CD14-positive monocyte (primary cell): Measurements from ENCODE around the gene FBXW11. TPM values are rescaled to one million over a fixed set of nuclear protein-coding genes. Genes with fewer than 3 reads are reported as not detected.

Experiments used
- DNase-seq, 3 donors: peaks; one replicate each; pipeline ENCODE4 v3.0.0-alpha.2; 2011 to 2022
- H2AFZ ChIP-seq: 2 replicates; pipeline ENCODE4 v1.6.0; 2012; ENCODE audit warnings: mild to moderate bottlenecking, low read depth, low read length, inconsistent platforms; ENCODE audit not compliant: insufficient read depth, poor library complexity, severe bottlenecking
- H3K27ac ChIP-seq, 2 donors: 1 replicate in 1 of 2; 2 replicates in 1 of 2; pipeline ENCODE4 v1.5.1; 2012 to 2013; ENCODE audit warnings: low read length in 2 of 2, control low read depth in 1 of 2, inconsistent platforms in 1 of 2, low read depth in 1 of 2, mild to moderate bottlenecking in 1 of 2
- H3K27me3 ChIP-seq, 2 donors: one replicate each; pipeline versions ENCODE4 v1.6.0 to v1.6.1; 2011 to 2013; ENCODE audit warnings: low read length in 2 of 2; ENCODE audit not compliant: control insufficient read depth in 2 of 2, insufficient read depth in 2 of 2
- H3K36me3 ChIP-seq, 2 donors: replicated peaks in 1 of 2; 1 replicate in 1 of 2; 2 replicates in 1 of 2; pipeline versions ENCODE4 v1.5.1 to v1.6.1; 2012 to 2013; ENCODE audit warnings: low read length in 2 of 2, control low read depth in 1 of 2, inconsistent platforms in 1 of 2, mild to moderate bottlenecking in 1 of 2; ENCODE audit not compliant: insufficient read depth in 2 of 2, control insufficient read depth in 1 of 2
- H3K4me1 ChIP-seq, 2 donors: 1 replicate in 1 of 2; 2 replicates in 1 of 2; pipeline versions ENCODE4 v1.5.1 to v1.6.1; 2012 to 2013; ENCODE audit warnings: low read length in 2 of 2, control low read depth in 1 of 2, inconsistent platforms in 1 of 2, mild to moderate bottlenecking in 1 of 2, moderate library complexity in 1 of 2; ENCODE audit not compliant: insufficient read depth in 2 of 2, control insufficient read depth in 1 of 2
- H3K4me2 ChIP-seq: replicated peaks from 2 replicates; pipeline ENCODE3; 2012; ENCODE audit warnings: low read length, moderate library complexity, mild to moderate bottlenecking; ENCODE audit not compliant: poor library complexity, severe bottlenecking; ENCODE audit errors: extremely low read depth
- H3K4me3 ChIP-seq, 3 experiments: fragments of 200-600 bp in 1 of 3; sonication (generic) in 1 of 3; replicated peaks in 1 of 3; 1 replicate in 2 of 3; 2 replicates in 1 of 3; pipeline ENCODE4 v1.5.1; 2011 to 2013; ENCODE audit warnings: low read length in 3 of 3, mild to moderate bottlenecking in 3 of 3, control low read depth in 2 of 3, low read depth in 2 of 3, inconsistent platforms in 1 of 3, moderate library complexity in 1 of 3
- H3K79me2 ChIP-seq: 2 replicates; pipeline ENCODE4 v1.6.0; 2012; ENCODE audit warnings: mild to moderate bottlenecking, control low read depth, inconsistent platforms, low read length, moderate library complexity; ENCODE audit not compliant: insufficient read depth
- H3K9ac ChIP-seq: 2 replicates; pipeline ENCODE4 v1.6.0; 2017; ENCODE audit warnings: low read length, mild to moderate bottlenecking; ENCODE audit not compliant: insufficient read depth, poor library complexity, severe bottlenecking
- H3K9me3 ChIP-seq, 2 donors: replicated peaks in 1 of 2; 1 replicate in 1 of 2; 2 replicates in 1 of 2; pipeline versions ENCODE4 v1.5.1 to v1.6.1; 2012 to 2013; ENCODE audit warnings: low read length in 2 of 2, control low read depth in 1 of 2; ENCODE audit not compliant: control insufficient read depth in 1 of 2, insufficient read depth in 1 of 2
- H4K20me1 ChIP-seq: 2 replicates; pipeline ENCODE4 v1.6.0; 2012; ENCODE audit warnings: mild to moderate bottlenecking, low read length, control low read depth, moderate library complexity; ENCODE audit not compliant: insufficient read depth
- H3K27ac Mint-ChIP-seq, 7 donors: one replicate each; pipeline ENCODE4 v1.8.0; 2020; ENCODE audit warnings: mild to moderate bottlenecking in 7 of 7, mixed read lengths in 7 of 7, moderate library complexity in 6 of 7, inconsistent platforms in 2 of 7
- H3K27me3 Mint-ChIP-seq, 3 donors: one replicate each; pipeline ENCODE4 v1.8.0; 2021 to 2022; ENCODE audit warnings: low read depth in 3 of 3, mild to moderate bottlenecking in 3 of 3, mixed read lengths in 3 of 3, moderate library complexity in 3 of 3, inconsistent platforms in 1 of 3
- H3K36me3 Mint-ChIP-seq, 2 donors: one replicate each; pipeline ENCODE4 v1.8.0; 2020; ENCODE audit warnings: mixed read lengths in 2 of 2, inconsistent platforms in 1 of 2, mild to moderate bottlenecking in 1 of 2
- H3K4me1 Mint-ChIP-seq: one replicate; pipeline ENCODE4 v1.8.0; 2020; ENCODE audit warnings: mild to moderate bottlenecking, mixed read lengths
- H3K4me3 Mint-ChIP-seq, 2 donors: one replicate each; pipeline ENCODE4 v1.8.0; 2020; ENCODE audit warnings: mild to moderate bottlenecking in 2 of 2, mixed read lengths in 2 of 2, moderate library complexity in 1 of 2
- H3K9me3 Mint-ChIP-seq, 7 donors: one replicate each; pipeline ENCODE4 v1.8.0; 2020 to 2022; ENCODE audit warnings: mixed read lengths in 7 of 7, mild to moderate bottlenecking in 6 of 7, moderate library complexity in 6 of 7, inconsistent platforms in 2 of 7
- WGBS: methylation state at CpG from one replicate; pipeline ENCODE4 v1.1.5; 2013; ENCODE audit warnings: missing lambda C conversion rate; ENCODE audit not compliant: insufficient coverage; 5-methylcytosine and 5-hydroxymethylcytosine counted together
- intact Hi-C, 2 donors: fragments of 100-400 bp; cut with micrococcal nuclease; formaldehyde crosslinking; loops; one replicate each; pipeline versions ENCODE4 v1.15.0 to v1.15.1; 2023
- polyA plus RNA-seq, 3 donors: library from polyadenylated mRNA; depleted of rRNA in 1 of 3; unstranded in 2 of 3; stranded (reverse) in 1 of 3; fragments of 300-500 nt in 2 of 3; fragments of >200 nt in 1 of 3; fragmentation: Illumina TruSeq in 2 of 3; gene quantifications; 1 replicate in 2 of 3; 2 replicates in 1 of 3; pipeline ENCODE4 v1.2.3, GENCODE V29; 2012 to 2021
- TF ChIP-seq, protein P1 (sequence below): fragments of 200-600 bp; IDR thresholded peaks from one replicate; pipeline ENCODE4 v1.8.0; 2022; ENCODE audit warnings: antibody characterized with exemption, mild to moderate bottlenecking

FBXW11 gene
- polyA plus RNA-seq, 3 donors: 15.0 to 24.5 (median 18.2) TPM

DNA sequence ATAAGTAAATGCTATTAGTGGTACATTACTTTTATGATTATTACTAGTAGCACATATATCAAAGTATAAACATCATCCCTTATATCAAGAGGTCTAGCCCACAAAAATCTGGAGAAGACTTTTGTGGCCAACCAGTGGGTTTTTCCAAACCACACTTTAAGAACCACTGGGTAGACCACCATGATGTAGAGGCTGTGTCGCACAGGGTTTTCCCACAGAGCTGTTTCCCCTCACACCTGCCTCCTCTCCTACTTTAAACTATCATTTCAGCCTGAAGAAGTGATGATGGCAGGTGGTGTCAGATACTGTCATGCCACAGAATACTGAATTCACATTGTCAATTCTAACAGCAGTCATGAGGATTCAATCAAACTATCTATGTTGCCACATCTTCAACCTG lies 109.2 kb downstream of the FBXW11 start:
- TF ChIP-seq, protein P1, sequence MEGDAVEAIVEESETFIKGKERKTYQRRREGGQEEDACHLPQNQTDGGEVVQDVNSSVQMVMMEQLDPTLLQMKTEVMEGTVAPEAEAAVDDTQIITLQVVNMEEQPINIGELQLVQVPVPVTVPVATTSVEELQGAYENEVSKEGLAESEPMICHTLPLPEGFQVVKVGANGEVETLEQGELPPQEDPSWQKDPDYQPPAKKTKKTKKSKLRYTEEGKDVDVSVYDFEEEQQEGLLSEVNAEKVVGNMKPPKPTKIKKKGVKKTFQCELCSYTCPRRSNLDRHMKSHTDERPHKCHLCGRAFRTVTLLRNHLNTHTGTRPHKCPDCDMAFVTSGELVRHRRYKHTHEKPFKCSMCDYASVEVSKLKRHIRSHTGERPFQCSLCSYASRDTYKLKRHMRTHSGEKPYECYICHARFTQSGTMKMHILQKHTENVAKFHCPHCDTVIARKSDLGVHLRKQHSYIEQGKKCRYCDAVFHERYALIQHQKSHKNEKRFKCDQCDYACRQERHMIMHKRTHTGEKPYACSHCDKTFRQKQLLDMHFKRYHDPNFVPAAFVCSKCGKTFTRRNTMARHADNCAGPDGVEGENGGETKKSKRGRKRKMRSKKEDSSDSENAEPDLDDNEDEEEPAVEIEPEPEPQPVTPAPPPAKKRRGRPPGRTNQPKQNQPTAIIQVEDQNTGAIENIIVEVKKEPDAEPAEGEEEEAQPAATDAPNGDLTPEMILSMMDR: no peak
- Histone ChIP-seq H3K27me3 (no peaks in the 10 kb centered on the region), H3K4me3 (no peak overlapping the region), H3K4me1 (no peaks in the 10 kb centered on the region), H3K4me2 (no peak overlapping the region), H3K9me3 (no peaks in the 10 kb centered on the region), H2AFZ (no peak overlapping the region), H3K36me3 (peaks cover 8 to 83% of the 10 kb centered on the region in 2 donors), H3K79me2 (peaks cover 6% of the 10 kb centered on the region), H4K20me1 (peaks cover 18% of the 10 kb centered on the region), H3K27ac (no peak overlapping the region), H3K9ac (no peak overlapping the region)
- H3K27ac Mint-ChIP-seq: no peak overlapping the region
- no peaks in the 10 kb centered on the region for H3K27me3 Mint-ChIP-seq
- H3K36me3 Mint-ChIP-seq: peaks cover 42 to 47% of the 10 kb centered on the region in 2 donors
- no CpG with 5 or more reads among the region's 1 CpG for WGBS
- no peak overlapping the region for H3K4me3 Mint-ChIP-seq
- no peaks in the 10 kb centered on the region for H3K4me1 Mint-ChIP-seq
- H3K9me3 Mint-ChIP-seq: no peaks in the 10 kb centered on the region
- DNase-seq: no peak
- intact Hi-C loops: no loop called here

DNA sequence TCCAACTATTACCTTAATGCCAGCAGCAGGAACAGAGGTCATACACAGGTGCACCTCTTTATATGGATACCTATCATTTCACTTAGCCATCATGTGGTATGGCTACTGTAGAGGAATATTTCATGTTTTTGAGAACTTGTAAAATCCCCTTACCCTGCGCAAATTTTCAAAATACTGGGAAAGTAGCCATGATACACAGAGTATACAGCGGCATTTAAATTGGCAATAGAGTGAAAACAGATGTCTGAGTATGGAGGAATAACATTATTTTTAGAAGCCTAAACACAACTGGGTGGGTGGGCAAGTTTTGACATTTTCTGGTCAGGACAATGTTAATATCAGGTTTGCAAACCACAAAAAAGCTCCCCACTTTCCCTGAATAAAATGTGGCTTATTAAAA lies 111.4 kb downstream of the FBXW11 start:
- H3K4me3 ChIP-seq: no peak overlapping the region
- H3K4me1 Mint-ChIP-seq: no peaks in the 10 kb centered on the region
- no peak for DNase-seq
- no peaks in the 10 kb centered on the region for H3K27me3 Mint-ChIP-seq
- no peak overlapping the region for H3K27ac ChIP-seq
- H3K36me3 Mint-ChIP-seq: peaks cover 60% of the 10 kb centered on the region in 2 donors
- H3K4me1 ChIP-seq: no peaks in the 10 kb centered on the region
- H3K9me3 Mint-ChIP-seq: no peaks in the 10 kb centered on the region
- no peak overlapping the region for H3K9ac ChIP-seq
- 100% methylated on average over 1 of the region's 2 CpGs for WGBS
- no peaks in the 10 kb centered on the region for H3K79me2 ChIP-seq
- H3K27ac Mint-ChIP-seq: no peak overlapping the region
- no peak overlapping the region for H3K4me3 Mint-ChIP-seq
- H3K9me3 ChIP-seq: no peaks in the 10 kb centered on the region
- no peaks in the 10 kb centered on the region for H4K20me1 ChIP-seq
- TF ChIP-seq, protein P1: no peak
- H3K36me3 ChIP-seq: peaks cover 19 to 97% of the 10 kb centered on the region in 2 donors
- no peaks in the 10 kb centered on the region for H3K27me3 ChIP-seq
- intact Hi-C loops: no loop called here
- H3K4me2 ChIP-seq: no peak overlapping the region
- H2AFZ ChIP-seq: no peak overlapping the region
